Liver (tissue), 3 donors: Measurements from ENCODE around the gene PAXX.

Experiments used
- ATF3 ChIP-seq: IDR thresholded peaks from 2 replicates; pipeline ENCODE4 v1.6.1; 2016; ENCODE audit warnings: antibody characterized with exemption
- CTCF ChIP-seq: fragments of 150-350 bp; IDR thresholded peaks from 2 replicates; pipeline ENCODE4 v1.5.1; 2017; ENCODE audit warnings: improper control_type of control experiment, low read depth, low read length; ENCODE audit not compliant: missing input control
- GABPA ChIP-seq, 2 donors: IDR thresholded peaks in 1 of 2; conservative IDR thresholded peaks in 1 of 2; 2 replicates each; pipeline ENCODE4 v1.6.1; 2016; ENCODE audit warnings: antibody characterized with exemption in 2 of 2, mild to moderate bottlenecking in 1 of 2, moderate library complexity in 1 of 2
- MAX ChIP-seq: IDR thresholded peaks from 2 replicates; pipeline ENCODE4 v1.6.1; 2016; ENCODE audit warnings: antibody characterized with exemption
- RAD21 ChIP-seq, 2 donors: IDR thresholded peaks; 2 replicates each; pipeline ENCODE4 v1.6.1; 2016; ENCODE audit warnings: antibody characterized with exemption in 2 of 2, mild to moderate bottlenecking in 2 of 2
- SP1 ChIP-seq: IDR thresholded peaks from 2 replicates; pipeline ENCODE4 v1.6.1; 2018; ENCODE audit warnings: antibody characterized with exemption, mild to moderate bottlenecking
- TAF1 ChIP-seq: conservative IDR thresholded peaks from 2 replicates; pipeline ENCODE4 v1.6.1; 2016; ENCODE audit warnings: antibody characterized with exemption, mild to moderate bottlenecking
- donor health status: healthy.
- donor health status: healthy.

- TF ChIP-seq CTCF (no peak), RAD21 (IDR thresholded peaks at IDR 0.05) (no peak), ATF3 (no peak), TAF1 (no peak), SP1 (no peak), MAX (no peak), GABPA (IDR thresholded peaks at IDR 0.05 in 1 of 2, conservative IDR thresholded peaks at IDR 0.05 in 1 of 2) (no peak)
Measured at GRCh38 chr9:136978073-136978864, 14.0 kb upstream of the PAXX start.
